Stimulated activated CD4-positive, alpha-beta T cell treated with anti-CD3 and anti-CD28 coated beads, Interleukin-1b, Interleukin-23, amount 100 ng/mL, for 24 hours (primary cell): Measurements from ENCODE around the gene HCN3.
"Not testable (repeated sequence)": the region's sequence is repeated elsewhere in the genome, so short reads cannot be mapped to it uniquely, and the experiment has no call there.

Source experiments
- DNase-seq, 4 experiments: peaks; one replicate each; pipeline ENCODE4 v3.0.0-alpha.2; 2020; ENCODE audit warnings: low read depth in 4 of 4, low spot score in 1 of 4

The HCN3 gene

GRCh38 chr1:155328856-155329255, 51.6 kb downstream of the HCN3 start:
- not testable (repeated sequence) for DNase-seq

- no peak for DNase-seq
Observed at GRCh38 chr1:155329980-155330598, 52.8 kb downstream of the HCN3 start.

- DNase-seq: no peak
Observed at GRCh38 chr1:155334962-155335361, 57.7 kb downstream of the HCN3 start.
